GM21423 (cell line): ENCODE data around the gene ROR1.

Source experiments
- ATAC-seq: cut with Tn5 transposase; IDR thresholded peaks from one replicate; pipeline ENCODE4 v1.9.1; 2021; ENCODE audit warnings: mild to moderate bottlenecking, moderate library complexity; ENCODE audit not compliant: unreplicated experiment

The ROR1 gene

DNA sequence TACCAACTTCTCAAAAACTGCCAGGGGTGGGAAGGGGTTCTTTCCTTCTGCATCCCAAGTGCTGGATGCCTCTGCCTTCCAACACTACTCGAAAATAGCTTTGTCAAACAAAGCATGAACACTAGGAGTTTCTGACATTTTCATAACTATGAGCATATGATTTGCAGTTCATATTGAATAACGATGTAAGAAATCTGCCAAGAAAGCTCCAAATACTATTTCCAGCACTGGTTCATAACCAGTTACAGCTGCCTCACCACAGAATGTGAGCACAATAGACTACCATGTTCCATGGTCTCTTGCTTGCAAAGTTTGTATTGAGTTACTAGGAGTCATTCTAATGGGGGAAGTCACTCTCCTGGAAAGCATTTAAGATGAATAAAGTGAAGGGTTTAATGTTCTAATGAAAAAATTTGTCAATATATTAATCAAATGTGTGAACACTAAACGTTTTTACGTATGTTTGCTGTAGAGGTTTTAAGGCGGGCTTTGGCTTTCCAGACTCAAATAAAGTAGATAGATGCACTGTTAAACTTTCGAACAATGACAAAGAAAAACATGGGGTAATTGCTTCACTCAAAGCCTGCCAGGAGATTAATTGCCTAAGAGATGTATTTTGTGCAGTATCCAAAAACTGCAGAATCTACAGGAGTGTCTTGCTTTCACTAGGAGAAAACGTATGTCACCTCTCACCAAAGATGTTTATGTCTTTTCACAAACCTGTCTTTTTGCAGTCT, 351.1 kb downstream of the ROR1 start:
- no peak for ATAC-seq

DNA sequence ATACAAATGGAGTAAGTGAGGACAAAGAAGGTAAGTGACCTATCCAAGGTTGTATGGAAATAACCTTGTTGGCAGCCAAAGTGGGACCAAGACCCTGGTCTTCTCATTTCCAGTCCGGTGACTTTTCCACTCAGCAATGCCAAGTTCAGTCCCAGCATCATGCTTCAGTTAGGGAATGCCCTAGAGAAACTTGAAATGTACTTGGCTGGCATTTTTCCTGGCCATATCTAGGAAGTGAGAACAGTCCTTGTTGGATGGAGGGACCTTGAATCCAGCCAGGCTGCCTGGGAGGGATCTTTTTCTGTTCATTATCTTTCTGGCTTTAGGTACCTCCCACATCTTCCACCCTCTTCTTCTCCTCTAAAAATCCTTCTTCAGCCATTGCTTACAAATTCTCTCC, 352.8 kb downstream of the ROR1 start:
- no peak for ATAC-seq

DNA sequence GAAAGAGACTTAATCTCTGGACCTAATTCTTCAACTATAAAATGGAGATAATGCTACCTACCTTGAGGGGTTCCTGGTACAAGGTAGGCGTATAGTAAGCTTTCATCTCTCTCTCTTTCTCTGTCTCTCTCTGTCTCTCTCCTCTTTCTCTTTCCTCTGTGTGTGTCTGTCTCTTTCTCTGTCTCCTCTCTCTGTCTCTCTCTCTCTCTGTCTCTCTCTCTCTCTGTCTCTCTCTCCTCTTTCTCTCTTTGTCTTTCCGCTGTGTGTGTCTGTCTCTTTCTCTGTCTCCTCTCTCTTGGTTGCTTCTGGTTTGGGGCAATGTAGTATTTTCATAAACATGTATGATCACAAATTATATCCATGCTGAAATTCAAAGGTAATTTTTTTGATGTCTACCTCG, 353.5 kb downstream of the ROR1 start:
- no peak for ATAC-seq

DNA sequence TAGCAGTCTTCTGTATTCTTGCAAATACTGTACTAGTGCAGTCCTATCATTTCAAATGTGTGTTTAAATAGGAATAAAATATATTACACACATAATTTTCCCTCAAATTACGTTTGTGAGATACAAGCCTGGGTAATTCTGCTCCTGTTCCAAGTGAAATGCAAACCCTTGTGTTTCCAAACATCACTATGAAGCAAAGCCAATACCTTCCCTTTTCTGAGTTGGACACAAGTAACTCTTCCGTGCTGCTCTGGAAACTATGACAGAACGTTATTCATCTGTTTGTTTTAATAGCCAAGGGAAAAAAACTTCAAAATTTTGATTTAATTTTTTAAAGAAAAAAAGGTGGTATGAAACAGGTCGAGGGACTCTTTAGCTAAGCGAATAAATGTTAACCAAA, 355.9 kb downstream of the ROR1 start:
- ATAC-seq = no peak

DNA sequence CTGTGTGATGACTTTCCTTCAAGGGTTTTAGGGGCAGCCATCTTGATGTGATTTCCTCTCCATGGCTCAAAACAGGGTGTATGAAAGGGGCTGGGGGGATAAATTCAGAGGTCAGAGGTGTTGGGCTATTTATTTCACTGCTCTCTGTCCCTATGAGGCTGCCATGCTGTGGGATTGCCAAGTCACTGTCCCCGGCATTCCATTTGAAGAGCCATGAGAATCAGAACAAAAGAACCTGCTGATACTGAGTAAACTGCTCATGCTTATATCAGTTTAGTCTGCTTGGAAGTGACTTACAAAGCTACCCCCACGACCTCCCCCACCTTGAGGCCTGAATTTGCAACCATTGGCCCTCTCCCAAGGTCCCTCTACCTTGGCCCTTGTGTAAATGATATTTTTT, 357.3 kb downstream of the ROR1 start:
- no peak for ATAC-seq

DNA sequence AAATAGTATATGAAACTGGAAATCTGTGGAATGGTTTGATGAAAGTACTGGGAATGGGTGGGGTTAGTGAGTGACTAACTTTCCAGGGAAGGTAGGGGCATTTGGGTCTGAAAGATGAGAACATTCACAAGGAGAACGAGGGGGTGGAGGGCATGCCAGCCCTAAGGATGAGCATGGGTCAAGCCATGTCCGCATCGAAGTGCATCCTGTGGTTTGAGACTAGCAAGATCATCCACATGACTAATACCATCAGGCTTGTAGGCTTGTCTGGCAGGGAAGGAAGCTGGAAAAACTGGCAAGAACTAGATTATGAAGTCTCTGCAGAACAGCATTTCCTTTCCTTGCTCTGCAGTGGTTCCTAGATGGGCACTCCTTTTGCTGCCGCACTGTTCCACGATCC, 359.2 kb downstream of the ROR1 start:
- ATAC-seq = no peak

DNA sequence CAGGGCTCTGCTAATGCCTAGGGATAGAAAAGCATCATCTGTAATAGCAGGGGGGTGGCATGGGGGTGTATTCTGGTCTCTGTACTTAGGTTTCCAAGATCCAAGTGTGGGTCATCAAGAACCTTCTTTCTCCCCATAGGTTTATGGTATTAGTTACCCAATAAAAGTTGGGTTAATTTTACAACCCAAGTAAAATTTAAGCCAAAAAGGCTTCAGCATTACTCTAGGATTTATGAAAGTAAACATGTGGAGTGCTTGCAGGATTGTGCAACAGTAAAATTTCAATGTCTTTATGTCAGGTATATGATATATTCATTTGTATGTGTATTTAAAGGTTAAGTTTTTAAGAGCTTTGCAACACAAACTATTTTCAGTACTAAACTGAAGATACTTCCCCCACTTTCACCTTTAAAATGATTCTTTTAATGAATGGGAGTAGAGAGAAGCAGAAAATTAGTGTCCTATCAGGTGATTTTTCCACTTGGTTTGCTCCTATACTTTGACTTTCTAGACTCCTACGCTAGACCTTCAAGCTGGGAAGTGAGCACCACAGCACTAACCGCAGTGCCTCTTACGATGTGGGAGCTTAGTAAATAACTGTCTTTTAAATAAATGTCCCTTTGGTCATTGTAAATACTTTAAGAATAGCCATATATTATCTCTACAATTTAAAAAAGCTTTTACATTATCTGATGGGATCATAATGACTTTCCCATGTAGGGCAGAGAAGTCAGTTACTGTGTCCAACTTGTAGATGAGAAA, 361.8 kb downstream of the ROR1 start:
- ATAC-seq = no peak

DNA sequence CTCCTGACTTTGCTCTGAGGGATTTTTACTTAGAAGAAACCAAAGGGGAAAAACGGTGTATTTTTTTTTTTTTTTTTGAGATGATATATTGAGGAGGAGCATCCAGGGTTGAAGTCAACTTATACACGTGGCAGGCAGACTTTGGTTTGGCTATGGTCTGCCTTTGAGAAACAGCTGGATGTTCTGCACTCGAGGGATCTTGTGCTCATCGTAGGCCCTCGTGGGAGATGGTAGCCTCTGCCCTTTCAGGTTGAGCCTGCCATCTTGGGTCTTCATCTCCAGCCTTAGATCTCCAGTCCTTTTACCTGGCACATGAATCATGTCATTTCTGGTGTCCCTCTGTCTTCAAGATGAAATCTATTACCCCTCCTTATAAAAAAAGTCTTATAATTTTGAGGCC, 362.5 kb downstream of the ROR1 start:
- ATAC-seq = no peak

DNA sequence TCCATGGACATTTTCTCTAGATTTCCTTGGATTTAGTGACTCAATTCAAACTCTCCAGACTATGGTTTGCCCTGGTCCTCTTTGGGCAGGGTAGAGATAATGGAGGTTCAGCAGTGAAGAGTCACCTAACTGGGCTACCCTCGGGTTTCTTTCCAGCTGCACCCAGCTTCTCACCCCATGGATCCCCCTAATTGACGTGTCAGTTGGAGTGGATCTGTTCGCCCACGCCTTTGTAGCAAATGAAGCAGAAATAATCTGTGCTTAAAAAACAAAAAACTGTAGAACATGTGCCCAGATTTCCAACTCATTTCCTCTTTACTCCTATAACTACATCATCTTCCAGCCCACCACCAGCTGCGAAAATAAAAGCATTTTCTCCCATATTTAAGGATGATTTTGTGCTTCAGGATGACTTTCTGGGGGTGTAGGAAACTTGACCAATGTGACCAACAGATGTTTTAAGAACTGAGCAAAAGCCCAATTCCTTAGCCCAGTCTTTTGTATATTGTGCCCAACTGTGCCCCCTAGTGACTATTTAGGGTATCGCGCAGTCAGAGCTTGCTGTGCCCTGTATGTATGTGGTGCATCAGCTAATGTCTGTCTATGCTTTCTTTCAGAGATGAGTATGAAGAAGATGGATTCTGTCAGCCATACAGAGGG, 363.1 kb downstream of the ROR1 start:
- ATAC-seq = peak; percentile 51

DNA sequence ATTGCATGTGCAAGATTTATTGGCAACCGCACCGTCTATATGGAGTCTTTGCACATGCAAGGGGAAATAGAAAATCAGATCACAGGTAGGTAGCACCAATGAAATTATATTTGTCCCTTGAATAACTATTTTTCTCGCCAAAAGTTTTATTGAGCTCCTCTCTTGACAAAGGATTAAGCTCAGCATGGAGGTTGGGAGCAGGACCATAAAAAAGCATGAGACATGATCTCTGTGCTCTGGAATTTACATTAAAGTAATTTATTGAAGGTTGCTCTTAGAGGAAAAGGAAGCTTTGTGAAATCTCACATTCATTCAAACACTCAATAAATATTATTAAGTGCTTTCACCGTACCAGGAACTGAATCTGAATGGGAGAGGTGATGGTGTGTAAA, 363.6 kb downstream of the ROR1 start:
- ATAC-seq = no peak

DNA sequence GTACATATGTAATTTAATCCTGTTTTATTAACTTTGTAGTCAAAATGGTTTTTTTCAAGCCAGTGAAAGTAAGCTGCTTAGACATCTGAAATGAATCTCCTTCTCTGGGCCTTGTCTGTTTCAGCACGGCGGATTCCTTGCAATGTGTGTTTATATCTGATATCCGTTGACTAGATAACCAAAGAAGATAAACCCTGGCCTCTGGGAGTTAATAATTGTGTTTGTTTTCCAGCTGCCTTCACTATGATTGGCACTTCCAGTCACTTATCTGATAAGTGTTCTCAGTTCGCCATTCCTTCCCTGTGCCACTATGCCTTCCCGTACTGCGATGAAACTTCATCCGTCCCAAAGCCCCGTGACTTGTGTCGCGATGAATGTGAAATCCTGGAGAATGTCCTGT, 366.1 kb downstream of the ROR1 start:
- no peak for ATAC-seq

DNA sequence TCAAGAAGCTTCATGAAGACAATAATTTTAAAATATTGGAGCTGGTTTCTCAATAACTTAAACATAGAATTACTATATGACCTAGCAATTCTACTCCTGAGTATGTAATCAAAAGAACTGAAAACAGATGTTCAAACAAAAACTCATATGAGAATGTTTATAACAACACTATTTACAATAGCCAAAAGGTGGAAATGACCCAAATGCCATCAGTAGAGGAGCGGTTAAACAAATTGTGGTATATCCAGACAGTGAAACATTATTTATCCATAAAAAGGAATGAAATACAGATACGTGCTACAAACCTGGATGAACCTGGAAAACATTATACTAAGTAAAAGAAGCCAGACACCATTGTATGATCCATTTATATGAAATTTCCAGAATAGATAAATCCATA, 366.8 kb downstream of the ROR1 start:
- no peak for ATAC-seq

DNA sequence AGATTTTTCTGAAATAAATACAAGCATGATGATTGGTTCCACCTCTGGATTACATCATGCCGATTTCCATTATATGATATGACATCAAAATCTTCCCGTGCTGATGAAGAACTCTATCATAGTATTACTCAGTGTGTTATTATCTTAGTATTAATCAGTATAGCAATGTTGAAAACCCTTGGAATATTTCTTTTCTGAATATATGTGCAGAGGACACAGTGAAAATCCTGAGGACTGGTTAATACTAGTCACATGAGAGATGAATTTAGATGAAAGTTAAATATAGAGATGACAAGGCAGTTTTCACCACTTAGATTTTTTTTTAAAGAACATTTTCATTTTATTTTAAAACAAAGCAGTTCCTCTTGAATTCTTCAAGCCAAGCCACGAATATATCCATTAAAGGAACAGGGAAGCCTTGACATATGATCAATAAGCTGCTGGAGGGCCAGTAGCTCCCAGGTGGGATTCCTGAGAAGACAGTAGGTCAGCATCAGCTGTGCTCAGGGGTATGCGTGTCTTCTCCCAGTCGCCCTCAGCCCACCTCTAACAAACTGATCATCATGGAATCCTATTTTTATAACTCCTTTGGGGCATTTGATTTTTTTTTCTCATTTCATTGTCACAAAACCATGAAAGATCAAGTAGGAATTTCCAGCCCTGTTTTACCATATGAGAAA, 373.4 kb downstream of the ROR1 start:
- ATAC-seq = no peak

DNA sequence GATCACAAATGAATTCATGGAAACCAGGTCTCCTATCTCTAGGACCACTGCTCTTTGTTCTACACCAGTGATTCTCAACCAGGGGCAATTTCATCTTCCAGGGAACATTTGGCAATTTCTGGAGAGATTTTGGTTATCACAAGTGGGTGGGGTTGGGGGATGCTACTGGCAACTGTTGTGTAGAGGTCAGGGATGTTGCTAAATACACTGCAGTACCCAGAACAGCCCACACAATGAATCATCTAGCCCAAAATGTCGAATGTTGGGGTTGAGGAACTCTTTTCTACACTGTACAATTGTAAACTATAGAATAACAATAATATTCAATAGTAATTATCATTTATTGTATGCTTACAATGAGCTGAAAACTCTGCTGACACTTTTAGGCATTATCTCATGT, 373.9 kb downstream of the ROR1 start:
- ATAC-seq = no peak

DNA sequence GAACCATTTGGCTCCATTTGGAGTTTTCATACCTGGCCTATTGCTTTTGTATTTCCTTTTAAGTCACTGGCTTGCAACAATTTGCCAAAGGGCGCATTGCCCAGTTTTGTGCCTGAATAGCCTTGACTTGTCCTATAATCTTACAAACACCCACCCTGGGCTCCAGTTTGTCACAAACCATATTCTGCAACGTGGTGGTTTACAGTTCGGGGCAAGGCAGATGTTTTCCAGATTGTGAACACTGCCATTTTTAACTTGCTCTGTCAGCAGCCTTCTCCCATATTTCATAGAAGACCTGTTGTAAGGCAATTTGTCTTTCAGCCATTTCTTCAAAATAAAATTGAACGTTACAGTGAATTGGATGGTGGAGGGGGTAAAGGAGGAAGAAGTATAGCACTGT, 376.4 kb downstream of the ROR1 start:
- no peak for ATAC-seq

DNA sequence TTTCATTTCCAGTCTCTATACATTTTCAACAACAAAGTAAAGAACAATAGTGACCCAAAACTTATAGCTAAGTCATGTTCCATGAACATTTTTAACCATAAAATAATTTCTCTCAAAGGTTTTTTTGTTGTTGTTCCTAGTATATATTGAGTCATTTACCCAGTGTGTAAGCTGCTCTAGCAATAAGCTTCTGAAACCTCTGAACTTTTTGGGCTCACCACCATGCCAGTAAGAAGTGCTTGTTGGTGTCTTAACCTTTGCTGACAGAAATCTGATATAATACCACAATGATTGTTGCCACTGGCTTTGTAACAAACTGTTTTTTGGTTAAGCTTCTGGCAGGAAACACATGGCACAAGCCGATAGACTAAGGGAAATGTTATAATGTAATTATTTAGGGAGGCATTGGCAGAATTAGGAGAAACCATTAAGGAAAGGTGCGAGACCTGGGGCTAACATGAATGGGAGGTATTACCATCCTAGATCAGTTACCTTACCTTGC, 377.0 kb downstream of the ROR1 start:
- no peak for ATAC-seq

DNA sequence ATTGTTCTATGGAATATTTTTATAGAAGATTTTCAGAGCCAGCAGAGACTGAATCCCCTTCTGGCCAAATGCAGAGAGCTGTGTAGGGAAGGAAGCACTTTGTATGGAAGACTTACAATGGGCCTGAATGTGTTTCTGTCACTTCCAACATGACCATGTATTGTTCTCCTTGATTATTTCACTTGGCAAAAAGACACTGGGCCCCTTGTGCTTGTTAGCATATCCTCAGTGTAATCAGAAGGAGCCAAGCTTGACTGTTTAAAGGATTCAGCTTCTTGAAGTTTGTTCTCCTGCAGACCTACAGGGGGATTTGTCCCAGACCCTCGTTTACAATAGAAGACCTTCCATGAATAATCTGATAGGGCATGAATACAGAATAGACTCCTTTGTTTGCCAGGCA, 381.5 kb downstream of the ROR1 start:
- no peak for ATAC-seq

DNA sequence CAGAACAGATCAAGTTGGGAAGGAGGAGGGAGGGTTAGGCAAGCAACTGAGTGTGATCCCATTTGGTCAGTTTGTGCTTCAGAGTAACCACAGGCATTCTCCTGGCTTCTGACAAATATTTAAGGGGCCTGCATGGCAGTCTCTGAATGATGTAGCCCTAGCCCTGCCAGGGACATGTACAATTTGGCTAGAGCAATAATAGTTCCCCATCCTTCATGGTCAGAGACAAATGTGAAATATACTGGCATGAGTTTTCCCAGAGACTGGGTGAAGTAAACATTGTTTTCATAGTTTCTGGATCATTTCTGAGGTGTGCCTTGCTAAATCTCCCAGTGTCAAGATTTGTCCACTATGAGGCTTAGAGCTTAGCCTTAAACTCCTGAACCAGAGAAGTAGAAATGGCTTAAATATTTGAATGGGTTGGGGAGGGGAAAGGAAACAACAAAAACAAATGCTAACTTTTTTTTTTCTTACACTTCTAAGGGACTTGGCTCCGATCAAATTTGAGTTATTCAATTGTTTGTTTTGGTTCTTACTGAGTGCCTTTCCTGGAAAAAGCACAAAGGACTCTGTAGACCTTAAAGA, 387.6 kb downstream of the ROR1 start:
- ATAC-seq = no peak

DNA sequence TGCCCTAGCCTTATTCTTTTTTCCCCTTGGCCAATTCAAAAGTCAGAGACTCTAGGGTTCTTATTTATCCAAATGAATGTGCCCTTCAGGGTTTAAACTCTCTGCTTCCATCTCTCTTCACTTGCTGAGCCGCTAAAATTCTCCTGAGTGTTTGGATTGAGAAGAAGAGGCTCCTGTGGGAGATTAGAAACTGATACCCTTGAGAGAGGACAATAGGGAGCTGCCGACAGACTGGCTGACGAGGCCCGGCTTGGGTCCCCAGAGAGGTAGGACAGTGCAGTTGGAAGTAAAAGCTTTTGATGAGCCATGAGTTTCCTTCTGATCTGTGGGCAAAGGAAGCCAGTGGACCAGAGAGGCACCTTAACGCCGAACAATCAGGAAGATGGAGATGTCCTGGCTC, 388.3 kb downstream of the ROR1 start:
- ATAC-seq = no peak

DNA sequence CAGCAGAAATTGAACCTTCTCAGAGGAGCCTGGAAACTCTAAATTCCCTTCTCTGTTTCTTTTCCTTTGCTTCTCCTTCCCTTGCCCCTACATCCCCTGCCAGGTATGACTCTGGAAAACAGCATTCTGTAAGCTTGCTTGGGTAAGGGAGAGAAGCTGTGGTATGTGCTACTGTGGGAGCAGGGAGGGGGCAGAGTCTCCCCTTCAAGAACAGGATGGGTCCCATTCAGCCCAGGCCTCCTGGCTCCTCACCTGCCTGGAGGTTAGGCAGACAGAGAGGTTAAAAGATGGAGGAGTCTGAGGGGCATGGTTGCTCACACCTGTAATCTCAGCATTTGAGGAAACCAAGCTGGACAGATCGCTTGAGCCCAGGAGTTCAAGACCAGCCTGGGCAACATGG, 389.0 kb downstream of the ROR1 start:
- ATAC-seq = no peak

DNA sequence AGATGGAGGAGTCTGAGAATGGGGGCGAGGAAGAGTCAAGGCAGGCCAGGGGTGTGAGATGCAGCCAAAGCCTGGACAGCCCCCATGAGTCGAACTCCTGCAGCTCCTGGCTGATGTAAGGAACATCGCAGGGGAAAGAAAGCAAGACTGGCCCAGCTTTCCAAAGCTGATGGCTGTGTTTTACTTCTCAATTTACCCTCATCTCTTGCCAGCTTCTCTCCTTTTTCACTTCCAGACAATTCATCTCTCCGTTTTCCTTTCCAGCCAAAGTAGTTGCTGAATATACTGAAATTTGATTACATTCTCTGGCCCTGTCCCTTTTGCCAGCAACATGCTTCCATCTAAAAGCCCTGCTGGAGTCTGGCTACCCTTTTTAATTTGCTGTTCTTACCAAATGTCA, 389.6 kb downstream of the ROR1 start:
- ATAC-seq = no peak
